D721Med (cell line): ENCODE data around the gene LCT.

ENCODE experiments used
- DNase-seq: peaks from one replicate; pipeline ENCODE4 v3.0.0; 2011; ENCODE audit warnings: low spot score; ENCODE audit not compliant: insufficient read length
- FAIRE-seq: peaks from 2 replicates; lab custom pipeline; 2011; peaks lifted over from hg19 to GRCh38; lab: Jason Lieb, UNC
- TF ChIP-seq, protein P1 (sequence below): IDR thresholded peaks from 2 replicates; pipeline ENCODE4 v1.5.1; 2012; ENCODE audit warnings: mild to moderate bottlenecking, control low read depth; ENCODE audit not compliant: insufficient read depth; ENCODE audit errors: missing control alignments

The LCT gene

DNA sequence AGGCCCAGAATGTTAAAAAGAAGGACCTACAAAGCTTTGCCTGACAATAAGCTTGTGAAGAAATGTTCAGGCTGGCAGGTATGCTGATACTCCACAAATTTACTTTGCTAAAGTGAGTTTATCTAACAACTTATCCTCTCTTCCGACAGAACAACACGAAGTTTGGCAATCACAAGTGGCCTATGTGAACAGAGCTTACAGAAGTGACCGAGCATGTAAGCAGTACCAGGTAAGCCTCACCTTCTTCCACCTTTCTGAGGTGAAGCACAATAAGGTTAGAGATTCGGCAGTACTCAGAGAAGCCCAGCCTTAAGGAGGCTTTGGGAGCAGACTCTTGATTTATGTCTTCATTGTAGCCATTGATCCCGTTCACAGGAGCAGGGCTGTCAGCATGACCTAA lies 9.0 kb upstream of the LCT start:
- DNase-seq (no peak), FAIRE-seq (no peak)
- TF ChIP-seq, protein P1, sequence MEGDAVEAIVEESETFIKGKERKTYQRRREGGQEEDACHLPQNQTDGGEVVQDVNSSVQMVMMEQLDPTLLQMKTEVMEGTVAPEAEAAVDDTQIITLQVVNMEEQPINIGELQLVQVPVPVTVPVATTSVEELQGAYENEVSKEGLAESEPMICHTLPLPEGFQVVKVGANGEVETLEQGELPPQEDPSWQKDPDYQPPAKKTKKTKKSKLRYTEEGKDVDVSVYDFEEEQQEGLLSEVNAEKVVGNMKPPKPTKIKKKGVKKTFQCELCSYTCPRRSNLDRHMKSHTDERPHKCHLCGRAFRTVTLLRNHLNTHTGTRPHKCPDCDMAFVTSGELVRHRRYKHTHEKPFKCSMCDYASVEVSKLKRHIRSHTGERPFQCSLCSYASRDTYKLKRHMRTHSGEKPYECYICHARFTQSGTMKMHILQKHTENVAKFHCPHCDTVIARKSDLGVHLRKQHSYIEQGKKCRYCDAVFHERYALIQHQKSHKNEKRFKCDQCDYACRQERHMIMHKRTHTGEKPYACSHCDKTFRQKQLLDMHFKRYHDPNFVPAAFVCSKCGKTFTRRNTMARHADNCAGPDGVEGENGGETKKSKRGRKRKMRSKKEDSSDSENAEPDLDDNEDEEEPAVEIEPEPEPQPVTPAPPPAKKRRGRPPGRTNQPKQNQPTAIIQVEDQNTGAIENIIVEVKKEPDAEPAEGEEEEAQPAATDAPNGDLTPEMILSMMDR: no peak

DNA sequence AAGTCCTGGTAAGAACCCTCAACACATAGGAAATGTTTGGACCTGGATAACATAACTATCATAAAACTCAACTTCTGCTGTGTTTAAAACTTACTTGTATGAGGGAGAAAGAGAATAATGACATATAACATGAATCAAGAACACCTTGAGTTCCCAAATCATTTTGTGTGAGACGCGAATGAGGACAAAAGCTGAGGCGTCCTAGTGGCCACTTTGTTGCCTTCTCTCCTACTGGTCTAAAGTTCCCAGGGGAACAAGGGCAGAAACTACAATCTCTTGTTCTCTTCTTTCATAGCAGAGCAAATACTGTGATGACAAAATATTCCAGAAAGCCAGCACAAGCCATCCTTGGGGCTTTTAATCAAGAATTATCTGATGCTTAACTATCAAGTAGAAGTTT lies 8.3 kb upstream of the LCT start:
- FAIRE-seq (no peak), DNase-seq (no peak)
- TF ChIP-seq, protein P1: no peak

DNA sequence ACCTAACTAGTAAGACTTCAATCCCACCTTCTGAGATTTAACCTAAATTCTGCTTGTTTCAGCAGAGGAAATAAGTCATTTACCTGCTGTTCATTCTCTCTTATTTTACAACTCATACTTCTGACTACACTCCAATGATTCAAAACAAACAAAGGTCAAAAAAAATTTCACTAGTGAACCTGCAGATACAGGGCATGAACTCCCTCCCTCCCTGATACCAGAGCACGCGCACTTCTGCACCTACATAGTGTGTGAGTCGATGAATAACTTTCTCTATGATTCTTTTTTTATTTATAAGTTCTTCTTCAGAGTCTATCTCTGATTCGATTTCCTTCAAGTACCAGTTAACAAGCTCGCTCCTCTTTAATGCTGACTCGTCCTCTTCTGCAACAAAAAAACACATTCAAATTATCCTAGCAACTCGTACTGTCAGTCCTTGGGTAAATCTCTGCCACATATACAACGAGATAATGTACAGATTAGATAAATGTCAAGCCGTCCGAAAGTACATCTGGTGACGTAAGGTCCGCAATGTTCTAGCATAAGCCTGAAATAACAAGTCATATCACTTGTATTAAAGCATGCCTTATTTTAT lies 7.4 kb upstream of the LCT start:
- DNase-seq (no peak), FAIRE-seq (no peak)
- TF ChIP-seq, protein P1: no peak

DNA sequence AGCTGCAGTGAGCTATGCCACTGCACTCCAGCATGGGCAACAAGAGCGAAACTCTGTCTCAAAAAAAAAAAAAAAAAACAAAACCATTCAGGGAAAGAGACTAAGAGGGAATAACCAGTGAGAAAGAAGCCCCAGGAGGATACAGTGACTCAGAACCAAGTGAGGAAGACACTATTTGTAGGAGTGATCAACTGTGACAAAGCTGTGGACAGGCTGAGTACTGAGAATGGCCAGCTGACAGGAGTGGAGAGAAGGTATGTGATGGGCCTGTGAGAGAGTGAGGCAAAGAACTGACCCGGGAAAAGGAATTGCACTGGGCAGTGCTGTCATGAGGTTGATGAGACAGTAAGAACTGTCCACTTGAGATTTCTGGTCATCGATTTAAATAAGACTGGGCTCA lies 6.7 kb upstream of the LCT start:
- TF ChIP-seq, protein P1: no peak
- no peak for DNase-seq
- FAIRE-seq: no peak

DNA sequence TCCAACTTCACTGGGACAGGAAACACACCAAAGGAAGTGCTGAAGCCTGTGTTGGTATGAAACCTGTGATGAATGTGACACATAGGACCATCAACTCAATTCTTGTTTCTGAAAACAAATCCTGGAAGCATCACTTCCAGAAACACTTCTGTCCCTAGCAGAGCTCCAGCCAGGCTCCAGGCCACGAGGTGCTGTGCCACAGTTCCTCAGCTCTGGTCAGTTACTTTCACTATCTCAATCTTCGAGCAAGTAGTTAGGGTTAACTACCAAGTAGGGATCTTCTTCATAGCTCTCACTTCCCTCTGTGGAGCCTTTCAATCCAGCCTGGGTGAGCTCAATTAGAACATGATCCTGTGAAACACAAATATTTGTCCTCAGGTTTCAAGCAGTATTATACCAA lies 3.6 kb upstream of the LCT start:
- FAIRE-seq: no peak
- TF ChIP-seq, protein P1: no peak
- no peak for DNase-seq

DNA sequence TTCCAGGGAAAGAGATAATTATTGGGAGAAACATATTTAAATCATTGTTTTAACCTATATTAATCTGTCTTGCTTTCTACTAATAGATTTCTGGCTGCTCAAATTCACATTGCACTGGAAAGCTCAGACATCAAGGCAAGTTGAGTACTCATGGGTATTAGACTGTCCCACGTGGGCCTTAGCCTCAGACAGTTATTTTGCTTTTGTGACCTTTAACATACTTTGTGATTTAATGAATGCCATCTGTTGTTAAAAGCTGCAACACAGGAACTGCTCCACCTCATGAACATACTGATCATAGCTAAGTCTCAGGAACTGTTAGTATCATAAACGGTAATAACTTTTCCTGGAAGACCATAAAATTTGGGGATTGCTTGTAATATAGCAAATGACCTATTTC lies 2.7 kb upstream of the LCT start:
- TF ChIP-seq, protein P1: no peak
- DNase-seq: no peak
- FAIRE-seq: peak; percentile 32

DNA sequence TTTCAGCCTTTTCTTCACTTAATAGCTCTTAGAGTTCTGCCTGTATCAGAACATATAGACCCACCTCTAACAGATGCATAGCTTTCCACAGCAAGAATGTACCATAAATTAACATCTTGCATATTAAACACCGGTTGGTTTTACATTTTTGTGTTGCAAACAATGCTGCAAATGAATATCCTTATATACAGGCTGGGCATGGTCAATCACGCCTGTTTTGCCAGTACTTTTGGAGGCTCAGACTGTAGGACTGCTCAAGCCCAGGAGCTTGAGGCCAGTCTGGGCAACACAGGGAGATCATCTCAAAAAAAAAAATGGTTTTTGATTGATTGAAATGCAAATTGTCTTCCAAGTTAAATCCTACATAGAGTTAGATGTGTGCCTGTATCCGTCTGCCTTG lies 1.5 kb upstream of the LCT start:
- no peak for FAIRE-seq
- DNase-seq: no peak
- TF ChIP-seq, protein P1: no peak
